GM23248 (cell line): ENCODE results near the gene EIF4G3. TPM values are rescaled to one million over a fixed set of nuclear protein-coding genes. Genes with fewer than 3 reads are reported as not detected.

Experiments
- DNase-seq: peaks from one replicate; pipeline ENCODE4 v3.0.0-alpha.2; 2015
- H2AFZ ChIP-seq: fragments of 200-600 bp; sonication (generic); 2 replicates; pipeline ENCODE4 v1.6.1; 2016; ENCODE audit warnings: antibody characterized with exemption
- H3F3A ChIP-seq: fragments of 200-600 bp; sonication (generic); 2 replicates; pipeline ENCODE4 v1.6.1; 2016; ENCODE audit warnings: mild to moderate bottlenecking, antibody characterized with exemption, mixed run types; ENCODE audit not compliant: insufficient read depth
- H3K27ac ChIP-seq: fragments of 200-600 bp; sonication (generic); 2 replicates; pipeline ENCODE4 v1.5.1; 2016; ENCODE audit warnings: mild to moderate bottlenecking
- H3K27me3 ChIP-seq: fragments of 200-600 bp; sonication (generic); replicated peaks from 2 replicates; pipeline ENCODE4 v1.6.1; 2016; ENCODE audit warnings: mild to moderate bottlenecking; ENCODE audit not compliant: insufficient read depth
- H3K36me3 ChIP-seq: fragments of 200-600 bp; sonication (generic); 2 replicates; pipeline ENCODE4 v1.6.1; 2016; ENCODE audit warnings: low read depth, mild to moderate bottlenecking
- H3K4me1 ChIP-seq: fragments of 200-600 bp; sonication (generic); 2 replicates; pipeline ENCODE4 v1.6.1; 2016; ENCODE audit warnings: mild to moderate bottlenecking; ENCODE audit not compliant: insufficient read depth
- H3K4me2 ChIP-seq: fragments of 200-600 bp; sonication (generic); one replicate; pipeline ENCODE4 v1.6.1; 2016; ENCODE audit warnings: mild to moderate bottlenecking; ENCODE audit not compliant: unreplicated experiment
- H3K4me3 ChIP-seq: fragments of 200-600 bp; sonication (generic); 2 replicates; pipeline ENCODE4 v1.5.1; 2016; ENCODE audit warnings: mild to moderate bottlenecking
- H3K79me2 ChIP-seq: fragments of 200-600 bp; sonication (generic); 2 replicates; pipeline ENCODE4 v1.6.1; 2016; ENCODE audit warnings: mild to moderate bottlenecking; ENCODE audit not compliant: insufficient read depth
- H3K9ac ChIP-seq: fragments of 200-600 bp; sonication (generic); 2 replicates; pipeline ENCODE4 v1.6.1; 2016; ENCODE audit warnings: mild to moderate bottlenecking
- H3K9me2 ChIP-seq: fragments of 200-600 bp; sonication (generic); 2 replicates; pipeline ENCODE4 v1.6.1; 2016; ENCODE audit warnings: mixed run types, mild to moderate bottlenecking, moderate library complexity; ENCODE audit not compliant: insufficient read depth
- H3K9me3 ChIP-seq: fragments of 200-600 bp; sonication (generic); one replicate; pipeline ENCODE4 v1.6.1; 2017; ENCODE audit warnings: low read depth
- H4K20me1 ChIP-seq: fragments of 200-600 bp; sonication (generic); 2 replicates; pipeline ENCODE4 v1.6.0; 2016; ENCODE audit not compliant: insufficient read depth
- EZH2 ChIP-seq: fragments of 200-600 bp; sonication (generic); IDR thresholded peaks from 2 replicates; pipeline ENCODE4 v1.6.1; 2018; ENCODE audit warnings: antibody characterized with exemption, mild to moderate bottlenecking; ENCODE audit not compliant: insufficient read depth, poor library complexity, severe bottlenecking
- EZH2phosphoT487 ChIP-seq: fragments of 200-600 bp; sonication (generic); IDR thresholded peaks from 2 replicates; pipeline ENCODE4 v1.6.1; 2018; ENCODE audit warnings: antibody characterized with exemption, moderate library complexity, mild to moderate bottlenecking, low read depth; ENCODE audit not compliant: insufficient read depth
- WGBS, 2 experiments: methylation state at CpG; one replicate each; pipeline ENCODE4 v1.1.6; 2015 to 2017; ENCODE audit warnings: low lambda C conversion rate in 2 of 2, low coverage in 1 of 2; ENCODE audit errors: missing lambda C conversion rate in 2 of 2; 5-methylcytosine and 5-hydroxymethylcytosine counted together
- in situ Hi-C: fragments of 300-500 bp; cut with MboI; formaldehyde crosslinking; loops from 2 replicates; pipeline ENCODE4 v1.15.0; 2020
- polyA plus RNA-seq: library from polyadenylated mRNA; unstranded; fragments of >200 nt; fragmentation: Nextera tagmentation; extraction: Ambion mirVana; gene quantifications from 2 replicates; pipeline ENCODE4 v1.2.1, GENCODE V29; 2016
- total RNA-seq: library from RNA; depleted of rRNA; stranded (reverse); fragments of >200 nt; shearing (Covaris generic); gene quantifications from 2 replicates; pipeline ENCODE4 v1.2.3, GENCODE V29; 2014

Gene EIF4G3
- total and polyA plus RNA-seq, 2 experiments from 2014 or later: 24.0 to 43.1 TPM

- H3K4me1 ChIP-seq: peaks cover 18% of the 10 kb centered on the region
- peak overlapping the region; percentile 98 for H3K4me3 ChIP-seq
- in situ Hi-C loops: no loop called here
- peaks cover 33% of the 10 kb centered on the region for H3K79me2 ChIP-seq
- H3K27ac ChIP-seq: peak overlapping the region; percentile 97
- H3K27me3 ChIP-seq: no peaks in the 10 kb centered on the region
- H3K9ac ChIP-seq: peak overlapping the region; percentile 96
- 38 to 40% methylated on average over 22 of the region's 22 CpGs for WGBS, 2 experiments
- H3K9me3 ChIP-seq: no peaks in the 10 kb centered on the region
- no peaks in the 10 kb centered on the region for H3K36me3 ChIP-seq
- peaks cover 36% of the 10 kb centered on the region for H3F3A ChIP-seq
- peak overlapping the region; percentile 76 for H2AFZ ChIP-seq
- H3K4me2 ChIP-seq: peak overlapping the region; percentile 97
- peaks cover 10% of the 10 kb centered on the region; the same call in 1 of the 2 replicates for H4K20me1 ChIP-seq
- DNase-seq: peak; percentile 88
- H3K9me2 ChIP-seq: no peaks in the 10 kb centered on the region
- no peak for TF ChIP-seq EZH2phosphoT487
Observed at GRCh38 chr1:20787840-20788795, 388.6 kb downstream of the EIF4G3 start.

DNA sequence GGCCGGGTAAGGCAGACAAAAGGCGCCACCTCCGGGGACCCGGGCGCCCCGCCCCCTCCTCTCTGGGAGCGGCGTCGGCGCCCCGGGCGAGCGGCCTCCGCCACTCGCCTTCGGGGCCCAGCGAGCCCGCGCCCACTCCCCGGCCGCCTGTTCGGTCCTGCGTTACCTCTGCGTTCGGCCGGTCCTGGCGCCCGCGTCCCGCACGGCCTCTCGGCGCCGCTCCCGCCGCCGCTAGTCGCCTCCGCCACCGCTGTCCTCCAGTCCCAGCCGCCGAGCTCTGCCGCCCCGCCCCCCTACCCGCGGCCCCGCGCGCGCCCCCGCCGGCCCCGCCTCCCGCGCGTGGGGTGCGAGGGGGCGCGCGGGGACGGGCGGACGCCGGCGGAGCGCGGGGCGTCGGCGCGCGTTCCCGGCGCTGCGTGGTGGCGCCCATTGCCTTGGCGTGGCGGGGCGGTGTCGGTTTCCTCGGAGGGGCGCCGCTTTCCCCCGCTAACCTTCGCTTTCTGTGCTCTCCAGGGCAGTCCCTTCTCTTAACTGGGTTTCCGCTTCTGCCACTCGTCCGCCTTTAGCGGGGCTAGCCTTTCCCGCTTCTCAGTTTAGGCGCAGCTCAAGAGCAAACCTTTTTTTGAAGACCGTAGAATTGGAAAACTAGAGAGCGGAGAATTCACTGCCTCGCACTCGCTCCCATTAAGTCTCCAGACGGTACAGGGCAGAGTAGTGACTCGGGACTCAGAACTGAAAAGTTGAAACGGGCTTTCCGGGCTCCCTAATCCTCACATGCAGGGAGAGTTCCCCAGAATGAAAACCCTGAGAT lies 389.5 kb downstream of the EIF4G3 start, which contains the start of gene HP1BP3:
Gene HP1BP3, minus strand, starts transcription at position 279 of the 811 bp plus-strand sequence. CDS start 6,867 bp downstream, outside the sequence.
- Histone ChIP-seq H3K4me3 (peak within 1 kb of the TSS; percentile 98), H3F3A (peaks cover 36% of the 10 kb centered on the region), H3K9me3 (no peaks in the 10 kb centered on the region), H4K20me1 (peaks cover 13% of the 10 kb centered on the region; the same call in 1 of the 2 replicates), H2AFZ (peak within 1 kb of the TSS; percentile 76), H3K79me2 (peaks cover 42% of the 10 kb centered on the region), H3K27me3 (no peaks in the 10 kb centered on the region), H3K27ac (peak within 1 kb of the TSS; percentile 97), H3K36me3 (no peaks in the 10 kb centered on the region), H3K9ac (peak within 1 kb of the TSS; percentile 96), H3K9me2 (no peaks in the 10 kb centered on the region), H3K4me2 (peak within 1 kb of the TSS; percentile 97), H3K4me1 (peaks cover 18% of the 10 kb centered on the region)
- 1% methylated on average over 49 to 56 of the region's 99 CpGs for WGBS, 2 experiments
- in situ Hi-C loops: no loop called here
- peak; percentile 88 for DNase-seq
- TF ChIP-seq EZH2 (no peak), EZH2phosphoT487 (no peak)

- H3K4me1 ChIP-seq: peaks cover 14% of the 10 kb centered on the region
Observed at GRCh38 chr1:20786253-20787028, 390.3 kb downstream of the EIF4G3 start.

More at GRCh38 chr1:20786253-20787028, 390.3 kb downstream of the EIF4G3 start:
- Histone ChIP-seq H3K4me2 (peak overlapping the region; percentile 89), H4K20me1 (peaks cover 13% of the 10 kb centered on the region; the same call in 1 of the 2 replicates), H3K9me2 (no peaks in the 10 kb centered on the region), H3K9ac (peak overlapping the region; percentile 96), H2AFZ (peak overlapping the region; percentile 44), H3K36me3 (no peaks in the 10 kb centered on the region), H3K4me3 (peak overlapping the region; percentile 98), H3F3A (peaks cover 30% of the 10 kb centered on the region), H3K27me3 (no peaks in the 10 kb centered on the region), H3K79me2 (peaks cover 49% of the 10 kb centered on the region), H3K27ac (peak overlapping the region; percentile 97), H3K9me3 (no peaks in the 10 kb centered on the region)
- in situ Hi-C loops: no loop called here
- peak; percentile 97 for DNase-seq
- no peak for TF ChIP-seq EZH2
- no peak for TF ChIP-seq EZH2phosphoT487
- WGBS, 2 experiments: 0 to 1% methylated on average over 51 to 93 of the region's 102 CpGs
